GM19025 (cell line): ENCODE data around the gene BCO1.
A peak's percentile ranks its signal among the peaks of the same experiment; 100 is the strongest.

Experiments used
- ATAC-seq: cut with Tn5 transposase; IDR thresholded peaks from one replicate; pipeline ENCODE4 v1.9.1; 2021; ENCODE audit warnings: mild to moderate bottlenecking, low read depth, moderate library complexity; ENCODE audit not compliant: unreplicated experiment

BCO1 gene

DNA sequence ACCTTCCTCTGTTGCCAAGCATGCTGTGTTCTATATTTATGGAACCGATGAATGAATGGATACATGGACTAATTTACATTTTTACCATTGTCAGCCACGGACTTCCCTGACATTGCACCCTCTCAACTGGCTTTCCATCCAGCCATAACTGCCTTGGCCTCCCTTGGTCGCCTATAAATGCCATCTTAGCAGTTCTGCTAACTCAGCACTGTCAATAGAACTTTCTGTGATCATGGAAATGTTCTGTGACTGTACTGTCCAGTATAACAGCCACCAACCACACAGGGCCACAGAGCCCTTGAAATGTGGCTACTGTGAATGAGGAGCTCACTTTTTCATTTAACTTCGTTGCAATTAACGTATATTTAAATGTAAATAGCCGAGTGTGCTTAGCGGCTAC lies 8.7 kb upstream of the BCO1 start:
- ATAC-seq, result no peak

DNA sequence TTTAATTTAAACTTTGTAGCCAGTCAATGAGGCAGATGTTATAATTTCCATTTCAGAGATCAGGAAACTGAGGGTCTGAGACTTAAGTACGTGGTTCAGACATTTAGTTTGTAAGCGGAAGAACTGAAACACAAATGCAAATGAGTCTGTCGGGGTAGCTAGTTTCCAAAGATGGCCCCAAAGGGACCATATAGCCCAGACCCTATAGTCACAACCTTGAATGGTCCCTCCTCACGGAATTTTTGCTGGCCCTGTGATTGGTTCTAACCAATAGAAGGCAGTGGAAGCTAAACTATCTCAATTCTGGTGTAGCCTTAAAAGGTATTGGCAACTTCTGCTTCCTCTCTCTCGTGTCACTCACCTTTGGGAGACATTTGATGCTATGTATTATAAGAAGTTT lies 7.5 kb upstream of the BCO1 start:
- peak; percentile 43 for ATAC-seq

DNA sequence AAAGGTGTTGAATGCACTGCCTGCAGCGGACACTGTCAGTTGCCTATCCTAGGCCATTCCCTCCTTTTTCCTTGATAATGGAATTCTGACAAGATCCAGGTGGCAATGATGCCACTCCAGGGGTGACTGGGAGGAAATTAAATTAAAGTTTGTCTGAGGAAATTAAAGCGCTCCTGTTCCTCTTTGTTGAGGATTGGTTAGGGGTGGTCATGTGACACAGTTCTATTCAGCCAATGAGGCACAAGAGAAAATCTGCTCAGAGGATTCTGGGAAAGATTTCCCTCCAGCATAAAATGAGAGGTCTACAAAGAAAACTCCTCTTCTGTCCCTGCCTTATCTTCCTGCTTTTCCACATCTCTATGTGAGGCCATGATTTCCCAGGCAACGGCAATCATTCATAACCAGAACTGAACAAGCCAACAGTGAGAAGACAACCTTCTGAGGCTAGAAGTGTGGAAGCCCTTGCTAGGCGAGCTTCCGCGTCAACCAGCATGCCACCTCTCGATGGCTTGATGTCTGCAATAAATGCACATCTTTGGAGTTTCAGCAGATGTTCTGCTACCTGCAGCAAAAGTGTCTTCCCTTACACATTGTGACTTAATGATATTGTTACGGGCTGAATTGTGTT lies 5.6 kb upstream of the BCO1 start:
- no peak for ATAC-seq

- ATAC-seq, result no peak
These were observed 1.2 kb upstream of the BCO1 start for GRCh38 chr16:81237282-81237681.

DNA sequence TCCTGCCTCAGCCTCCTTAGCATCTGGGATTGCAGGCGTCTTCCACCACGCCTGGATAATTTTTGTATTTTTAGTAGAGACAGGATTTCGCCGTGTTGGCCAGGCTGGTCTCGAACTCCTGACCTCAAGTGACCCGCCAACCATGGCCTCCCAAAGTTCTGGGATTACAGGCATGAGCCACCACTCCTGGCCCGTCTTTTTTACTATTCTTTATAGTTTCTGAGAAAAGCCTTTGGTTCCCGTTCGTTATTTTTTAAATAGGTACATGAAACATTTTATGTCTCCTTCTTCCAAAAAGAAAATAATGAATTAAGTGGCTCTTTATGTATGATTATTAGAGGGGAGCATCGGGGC lies 570 bp upstream of the BCO1 start:
- no peak for ATAC-seq

DNA sequence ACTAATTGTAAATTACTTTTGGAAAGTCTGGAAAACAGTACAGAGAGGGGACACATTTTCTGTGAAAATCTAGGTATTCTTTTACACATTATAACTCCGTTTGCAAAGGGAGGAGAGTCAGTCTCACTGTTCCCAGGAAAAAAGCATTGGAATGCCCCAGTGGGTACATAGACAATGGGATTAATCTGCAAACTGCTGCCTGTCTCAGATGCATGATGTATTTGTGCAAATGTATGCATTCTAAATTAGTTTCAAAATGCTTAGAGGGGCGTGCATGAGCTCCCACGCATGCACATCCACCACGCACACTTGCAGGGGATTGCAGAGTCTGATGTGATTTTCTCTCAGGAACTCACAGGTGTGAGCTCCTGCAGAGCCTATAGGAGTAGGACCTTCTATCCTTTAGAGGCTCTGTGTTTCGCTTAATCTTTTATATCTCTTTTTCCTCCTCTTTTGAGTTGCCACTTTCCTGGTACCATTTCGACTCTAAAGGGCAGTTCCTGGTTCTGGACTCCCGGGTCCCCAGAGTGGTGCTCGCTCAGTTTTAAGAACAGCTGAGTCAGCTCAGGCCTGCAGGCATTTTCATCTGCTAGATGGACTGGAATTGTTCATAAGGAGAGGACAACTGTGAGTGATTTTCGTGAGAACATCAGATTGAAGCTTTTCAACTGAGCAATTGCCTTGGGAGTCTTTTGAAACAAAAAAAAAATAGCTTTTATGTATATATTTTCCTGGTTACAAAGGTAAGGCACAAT lies 1.1 kb downstream of the BCO1 start:
- ATAC-seq, result no peak

- ATAC-seq, result no peak
These were observed 3.2 kb downstream of the BCO1 start for GRCh38 chr16:81241706-81242105.

- ATAC-seq, result no peak
These were observed 4.6 kb downstream of the BCO1 start for GRCh38 chr16:81242977-81243618.

- no peak for ATAC-seq
These were observed 5.5 kb downstream of the BCO1 start for GRCh38 chr16:81243942-81244341.

DNA sequence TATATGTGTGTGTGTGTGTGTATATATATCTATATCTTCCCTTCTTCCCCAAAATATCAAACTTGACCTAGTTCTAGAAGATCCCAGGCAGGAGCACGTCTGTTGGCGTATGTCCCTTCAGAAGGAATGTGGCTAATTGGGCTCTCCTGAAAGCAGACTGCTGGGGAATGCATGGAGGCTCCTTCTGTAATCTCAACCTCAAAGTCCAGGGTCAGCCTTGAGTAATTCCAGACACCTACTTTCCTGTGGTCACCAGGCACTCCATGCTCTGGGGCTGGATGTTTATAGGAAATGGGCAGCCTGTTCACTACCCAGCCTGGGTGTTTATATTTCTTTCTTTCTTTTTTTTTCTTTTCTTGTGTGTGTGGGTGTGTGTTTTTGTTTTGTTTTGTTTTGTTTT lies 13.4 kb downstream of the BCO1 start:
- ATAC-seq, result no peak

DNA sequence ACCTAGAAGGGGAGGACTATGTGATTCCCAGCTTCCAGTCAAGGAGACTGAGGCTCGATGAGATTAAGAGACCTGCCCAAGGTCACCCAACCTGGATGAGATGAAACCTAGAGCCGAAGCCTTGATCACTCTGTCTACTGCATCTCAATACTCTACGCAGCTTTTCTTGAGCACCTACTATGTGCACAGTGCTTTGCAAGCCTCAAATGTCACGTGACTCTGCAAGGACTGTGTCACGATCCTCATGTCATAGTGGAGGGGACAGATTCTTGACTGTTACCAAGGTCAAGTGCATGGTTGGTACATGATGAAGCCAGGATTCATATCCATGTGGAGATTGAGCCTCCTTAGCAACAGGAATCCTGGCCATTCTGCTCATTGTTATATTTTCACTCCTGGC lies 14.7 kb downstream of the BCO1 start:
- no peak for ATAC-seq

GRCh38 chr16:81254922-81255526 lies 16.5 kb downstream of the BCO1 start:
- no peak for ATAC-seq

DNA sequence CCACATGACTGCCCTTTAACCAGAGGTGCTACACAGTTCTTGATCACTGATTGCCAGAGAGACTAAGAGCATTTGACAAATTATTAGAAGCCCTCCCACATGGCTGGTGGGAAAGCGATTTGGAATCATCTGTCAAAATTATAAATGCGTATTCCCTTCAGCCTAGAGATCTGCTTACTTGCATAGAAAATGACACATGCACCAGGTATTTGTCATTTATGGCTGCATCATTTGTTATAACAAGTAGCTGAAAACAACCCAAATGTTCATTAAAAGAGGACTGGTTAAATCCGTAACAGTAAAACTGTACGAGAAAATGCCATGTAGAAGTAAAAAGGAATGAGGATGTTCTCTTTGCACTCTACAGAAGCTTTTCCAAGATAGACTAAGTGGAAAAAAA lies 21.4 kb downstream of the BCO1 start:
- no peak for ATAC-seq

GRCh38 chr16:81261049-81261648 lies 22.7 kb downstream of the BCO1 start:
- no peak for ATAC-seq

DNA sequence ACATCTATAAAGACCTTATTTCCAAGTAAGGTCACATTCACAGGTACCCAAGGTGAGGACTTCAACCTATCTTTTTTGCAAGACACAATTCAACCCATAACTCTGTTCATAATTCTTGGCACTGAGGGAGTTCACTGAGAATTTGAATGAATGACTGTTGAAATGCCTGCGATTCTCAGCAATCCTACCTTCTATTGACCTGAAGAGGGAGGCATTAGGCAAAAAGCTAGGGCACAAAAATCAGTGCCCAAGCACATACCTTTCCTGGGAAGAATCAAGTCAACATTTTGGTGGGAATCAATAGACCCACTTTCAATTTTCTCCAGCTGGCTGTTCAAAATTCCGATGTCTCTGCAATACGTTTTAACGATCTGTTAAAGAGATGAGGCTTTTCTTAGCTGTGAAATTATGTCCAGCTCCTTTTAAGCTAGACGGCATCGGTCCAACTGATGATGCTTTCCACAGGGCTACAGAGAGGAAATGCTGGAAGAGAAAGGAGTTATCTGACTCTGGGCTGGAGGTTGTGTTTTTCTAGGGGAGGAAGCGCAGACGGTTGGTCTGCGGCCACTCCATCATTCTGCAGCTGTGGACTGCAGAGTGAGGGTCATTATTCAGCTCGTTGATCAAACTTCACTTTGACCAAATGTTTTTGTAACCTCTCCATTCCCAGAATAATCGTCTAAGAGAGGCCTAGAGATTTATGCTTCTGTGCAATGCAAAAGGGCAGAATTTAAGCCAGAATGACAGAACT lies 25.2 kb downstream of the BCO1 start:
- ATAC-seq, result no peak

GRCh38 chr16:81264386-81264785 lies 25.9 kb downstream of the BCO1 start:
- ATAC-seq, result no peak

- no peak for ATAC-seq
These were observed 26.6 kb downstream of the BCO1 start for GRCh38 chr16:81265052-81265451.

GRCh38 chr16:81265658-81266451 lies 27.4 kb downstream of the BCO1 start:
- ATAC-seq, result no peak

DNA sequence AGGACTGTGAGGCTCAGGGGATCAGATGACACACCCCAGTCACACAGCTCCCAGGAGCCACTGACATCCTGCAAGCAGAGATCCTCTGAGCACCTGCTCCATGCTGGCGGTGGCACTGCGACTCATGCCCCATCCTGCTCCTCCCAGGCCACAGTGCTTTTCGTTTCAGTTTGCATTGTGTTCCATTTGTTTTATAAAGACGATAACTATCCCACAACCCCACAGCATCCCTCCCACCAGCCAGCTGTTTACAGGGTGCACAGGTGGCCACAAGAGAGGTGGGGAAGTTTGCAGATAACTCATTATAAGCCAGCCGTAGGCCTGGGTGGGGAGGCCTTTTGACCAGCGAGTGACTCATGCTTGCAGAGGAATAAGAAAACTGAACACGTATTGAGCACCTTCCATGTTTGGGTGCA lies 28.2 kb downstream of the BCO1 start:
- ATAC-seq, result peak; percentile 75

DNA sequence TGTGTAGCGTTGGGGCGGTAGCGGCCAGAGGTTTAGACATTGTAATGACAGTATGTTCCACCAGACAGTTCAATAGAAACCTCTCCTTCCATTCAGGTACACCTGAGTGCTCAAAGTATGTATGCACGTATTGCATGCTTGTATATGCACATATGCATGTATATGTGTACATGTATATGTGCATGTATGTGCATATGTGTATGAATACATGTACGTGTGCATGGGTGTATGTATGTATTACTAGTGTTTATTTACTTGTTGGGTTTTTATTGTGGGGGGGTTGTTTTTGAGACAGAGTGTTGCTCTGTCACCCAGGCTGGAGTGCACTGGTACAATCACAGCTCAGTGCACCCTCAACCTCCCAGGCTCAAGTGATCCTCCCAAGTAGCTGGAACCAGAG lies 30.0 kb downstream of the BCO1 start:
- no peak for ATAC-seq
